HG03457 (cell line): ENCODE measurements around the gene TGFB1.
"Not testable (repeated sequence)": the region's sequence is repeated elsewhere in the genome, so short reads cannot be mapped to it uniquely, and the experiment has no call there.

Experiments used
- ATAC-seq: cut with Tn5 transposase; IDR thresholded peaks from one replicate; pipeline ENCODE4 v1.9.1; 2021; ENCODE audit warnings: moderate number of reproducible peaks; ENCODE audit not compliant: unreplicated experiment

The TGFB1 gene

DNA sequence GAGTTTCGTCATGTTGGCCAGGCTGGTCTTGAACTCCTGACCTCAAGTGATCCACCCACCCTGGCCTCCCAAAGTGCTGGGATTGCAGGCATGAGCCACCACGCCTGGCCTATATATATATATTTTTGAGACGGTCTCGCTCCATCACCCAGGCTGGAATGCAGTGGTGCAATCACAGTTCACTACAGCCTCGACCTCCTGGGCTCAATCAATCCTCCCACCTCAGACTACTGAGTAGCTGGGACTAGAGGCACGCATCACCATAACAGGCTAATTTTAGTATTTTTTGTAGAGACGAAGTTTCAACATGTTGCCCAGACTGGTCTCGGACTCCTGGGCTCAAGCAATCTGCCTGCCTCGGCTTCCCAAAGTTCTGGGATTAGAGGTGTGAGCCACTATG, 6.8 kb downstream of the TGFB1 start:
- not testable (repeated sequence) for ATAC-seq

- ATAC-seq = no peak
Observed at GRCh38 chr19:41344162-41344561, 9.6 kb downstream of the TGFB1 start.

GRCh38 chr19:41341669-41342490, 11.8 kb downstream of the TGFB1 start:
- no peak for ATAC-seq

DNA sequence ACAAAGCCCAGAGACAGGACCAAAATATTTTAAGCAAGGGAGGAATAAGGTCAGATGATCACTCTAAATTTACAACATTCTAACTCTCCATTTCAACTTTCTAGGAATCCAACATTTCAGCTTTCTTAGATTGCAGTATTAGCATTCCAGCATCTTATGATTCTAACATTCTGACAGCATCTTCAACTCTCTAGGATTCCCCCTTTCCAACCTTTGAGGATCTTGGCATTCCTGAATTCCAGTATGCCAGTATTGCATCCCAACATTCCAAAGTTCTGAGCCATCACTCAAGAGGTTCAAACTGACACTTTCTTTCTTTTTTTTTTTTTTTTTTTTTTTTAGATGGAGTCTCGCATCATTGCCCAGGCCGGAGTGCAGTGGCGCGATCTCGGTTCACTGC, 13.8 kb downstream of the TGFB1 start:
- ATAC-seq = no peak

DNA sequence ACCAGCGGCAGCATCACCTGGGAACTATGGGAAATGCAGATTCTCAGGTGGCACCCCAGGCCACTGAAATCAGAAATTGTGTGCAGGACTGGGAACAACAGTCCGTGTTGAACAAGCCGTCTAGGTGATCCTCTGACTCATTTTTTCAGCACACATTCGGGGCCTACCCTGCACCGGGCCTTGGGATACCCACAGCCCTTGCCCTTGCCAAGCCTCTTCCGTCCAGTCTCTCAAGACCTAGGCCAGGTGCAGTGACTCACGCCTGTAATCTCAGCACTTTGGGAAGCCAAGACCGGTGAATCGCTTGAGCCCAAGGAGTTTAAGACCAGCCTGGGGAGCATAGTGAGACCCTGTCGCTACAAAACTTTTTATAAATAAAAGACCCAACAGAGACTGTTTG, 18.3 kb downstream of the TGFB1 start:
- no peak for ATAC-seq

DNA sequence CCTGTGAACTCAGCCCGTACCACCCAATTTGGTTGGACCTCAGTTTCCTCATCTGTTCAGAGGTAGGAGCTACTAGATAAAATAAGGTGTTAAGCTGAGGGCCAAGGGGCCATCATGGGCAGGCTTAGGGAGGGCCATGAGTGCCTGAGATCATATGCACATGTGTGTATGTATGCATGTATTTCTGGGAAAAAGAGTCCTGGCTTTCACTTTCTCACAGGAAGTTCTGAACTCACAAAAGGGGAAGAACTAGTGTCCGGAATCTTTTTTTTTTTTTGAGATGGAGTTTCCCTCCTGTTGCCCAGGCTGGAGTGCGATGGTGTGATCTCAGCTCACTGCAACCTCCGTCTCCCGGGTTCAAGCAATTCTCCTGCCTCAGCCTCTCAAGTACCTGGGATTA, 18.9 kb downstream of the TGFB1 start:
- no peak for ATAC-seq

DNA sequence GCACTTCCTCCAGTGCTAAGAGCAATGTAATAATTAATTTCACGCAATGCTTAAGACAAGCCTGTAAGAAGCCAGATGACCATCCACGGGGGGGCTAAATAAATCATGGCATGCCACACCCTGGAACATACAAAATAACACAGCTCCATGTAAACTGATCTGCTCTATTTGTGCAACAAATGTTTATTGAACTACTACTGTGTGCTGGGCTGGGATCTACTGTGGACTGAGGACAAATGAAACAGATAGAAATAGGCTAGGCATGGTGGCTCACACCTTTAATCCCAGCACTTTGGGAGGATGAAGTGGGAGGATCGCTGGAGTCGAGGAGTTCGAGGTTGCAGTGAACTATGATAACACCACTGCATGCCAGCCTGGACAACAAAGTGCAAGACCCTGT, 21.3 kb downstream of the TGFB1 start:
- no peak for ATAC-seq

DNA sequence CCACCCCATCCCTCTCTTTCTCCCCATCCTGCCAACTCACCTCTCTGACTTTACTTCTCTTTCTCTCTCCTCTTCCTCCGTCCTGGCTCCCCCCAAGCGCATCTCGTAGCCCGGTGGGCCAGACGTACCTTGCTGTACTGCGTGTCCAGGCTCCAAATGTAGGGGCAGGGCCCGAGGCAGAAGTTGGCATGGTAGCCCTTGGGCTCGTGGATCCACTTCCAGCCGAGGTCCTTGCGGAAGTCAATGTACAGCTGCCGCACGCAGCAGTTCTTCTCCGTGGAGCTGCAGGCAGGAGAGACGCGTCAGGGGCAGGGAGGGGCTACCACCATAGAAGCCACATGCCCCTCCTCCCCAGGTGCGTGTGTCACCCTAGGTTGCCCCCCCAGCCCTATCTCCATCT, 21.7 kb downstream of the TGFB1 start:
- no peak for ATAC-seq

DNA sequence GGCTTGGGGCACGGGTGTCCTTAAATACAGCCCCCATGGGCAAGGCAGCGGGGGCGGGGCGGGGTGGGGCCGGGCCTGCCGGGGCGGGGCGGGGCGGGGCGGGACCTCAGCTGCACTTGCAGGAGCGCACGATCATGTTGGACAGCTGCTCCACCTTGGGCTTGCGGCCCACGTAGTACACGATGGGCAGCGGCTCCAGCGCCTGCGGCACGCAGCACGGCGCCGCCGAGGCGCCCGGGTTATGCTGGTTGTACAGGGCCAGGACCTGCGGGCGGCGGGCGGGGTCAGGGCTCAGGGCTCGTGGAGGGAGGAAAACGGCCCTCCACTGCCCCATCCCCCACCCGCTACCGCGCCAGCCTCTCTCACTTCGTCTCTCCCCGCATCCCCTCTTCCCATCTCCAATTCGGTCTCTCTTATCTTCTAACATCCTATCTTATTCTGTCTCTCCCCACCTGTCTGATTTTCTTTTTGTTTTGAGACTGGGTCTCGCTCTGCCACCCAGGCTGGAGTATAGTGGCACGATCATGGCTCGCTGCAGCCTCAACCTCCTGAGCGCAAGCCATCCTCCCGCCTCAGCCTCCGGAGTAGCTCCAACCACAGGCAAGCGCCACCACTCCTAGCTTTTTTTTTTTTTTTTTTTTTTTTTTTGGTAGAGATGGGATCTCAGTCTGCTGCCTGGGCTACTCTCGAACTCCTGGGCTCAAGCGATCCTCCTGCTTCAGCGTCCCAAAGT, 22.6 kb downstream of the TGFB1 start:
- no peak for ATAC-seq

DNA sequence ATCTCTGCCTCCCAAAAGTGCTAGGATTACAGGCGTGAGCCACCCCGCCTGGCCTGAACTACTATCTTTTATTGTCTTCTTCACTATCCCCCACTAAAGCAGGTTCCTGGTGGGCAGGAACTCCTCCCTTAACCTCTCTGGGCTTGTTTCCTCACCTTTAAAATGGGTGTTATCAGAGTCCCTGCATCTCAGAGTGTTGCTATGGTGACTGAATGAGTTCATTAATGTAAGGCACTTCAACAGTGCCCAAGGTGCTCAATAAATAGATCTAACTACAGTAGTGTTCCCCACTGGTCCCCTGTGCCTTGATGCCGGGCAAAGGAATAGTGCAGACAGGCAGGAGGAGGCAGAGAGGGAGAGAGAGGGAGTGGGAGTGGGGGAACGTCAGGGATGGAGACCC, 23.2 kb downstream of the TGFB1 start:
- no peak for ATAC-seq

DNA sequence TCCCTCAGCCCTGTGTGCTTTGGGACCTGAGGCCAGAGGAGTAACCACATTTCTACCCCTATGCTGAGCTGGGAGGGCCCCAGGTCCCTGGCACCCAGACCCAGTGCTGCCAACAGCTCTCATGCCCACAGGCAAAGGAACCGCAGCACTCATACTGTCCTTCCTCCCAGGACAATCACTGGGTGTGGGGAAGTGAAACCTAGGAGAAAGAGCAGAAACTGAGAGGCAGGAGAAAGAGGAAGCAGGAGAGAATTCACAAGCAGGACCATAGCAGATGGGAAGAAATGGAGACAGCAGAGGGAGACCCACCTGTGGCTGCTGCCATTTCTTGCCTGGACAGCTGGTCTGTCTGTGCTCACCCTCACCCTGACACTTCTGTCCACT, 24.9 kb downstream of the TGFB1 start:
- ATAC-seq = no peak

DNA sequence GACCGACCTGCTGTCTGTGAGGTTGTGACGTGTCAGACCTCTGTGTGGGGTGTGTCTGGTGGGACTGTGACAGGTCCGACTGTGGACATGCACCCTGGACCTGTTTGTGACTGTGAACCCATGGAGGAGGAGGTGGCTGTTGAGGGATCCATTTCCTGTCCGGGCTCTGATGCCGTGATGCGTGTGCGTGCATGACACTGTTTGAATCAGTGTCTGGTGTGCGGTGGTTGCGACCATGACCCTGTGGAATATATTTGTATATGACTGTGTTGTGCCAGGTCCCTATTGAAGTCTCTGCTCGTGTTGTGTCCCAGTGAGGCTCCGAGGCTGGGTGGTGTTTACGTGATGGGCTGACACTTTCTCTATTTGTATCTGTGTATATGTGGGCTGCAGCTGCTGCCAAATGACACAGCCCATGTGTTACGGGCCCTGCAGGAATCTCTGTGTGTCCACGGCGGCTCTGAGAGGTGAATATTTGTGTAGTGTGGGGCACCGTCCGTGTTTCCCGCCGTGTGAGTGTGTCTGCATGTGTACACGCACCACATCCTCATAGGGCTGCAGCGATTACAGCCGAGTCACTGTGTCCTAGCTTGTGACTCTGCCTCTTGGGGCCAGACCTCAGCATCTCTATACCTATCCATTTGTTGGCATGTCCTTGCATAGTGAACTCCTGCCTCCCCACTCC, 25.4 kb downstream of the TGFB1 start:
- ATAC-seq = peak; percentile 4

DNA sequence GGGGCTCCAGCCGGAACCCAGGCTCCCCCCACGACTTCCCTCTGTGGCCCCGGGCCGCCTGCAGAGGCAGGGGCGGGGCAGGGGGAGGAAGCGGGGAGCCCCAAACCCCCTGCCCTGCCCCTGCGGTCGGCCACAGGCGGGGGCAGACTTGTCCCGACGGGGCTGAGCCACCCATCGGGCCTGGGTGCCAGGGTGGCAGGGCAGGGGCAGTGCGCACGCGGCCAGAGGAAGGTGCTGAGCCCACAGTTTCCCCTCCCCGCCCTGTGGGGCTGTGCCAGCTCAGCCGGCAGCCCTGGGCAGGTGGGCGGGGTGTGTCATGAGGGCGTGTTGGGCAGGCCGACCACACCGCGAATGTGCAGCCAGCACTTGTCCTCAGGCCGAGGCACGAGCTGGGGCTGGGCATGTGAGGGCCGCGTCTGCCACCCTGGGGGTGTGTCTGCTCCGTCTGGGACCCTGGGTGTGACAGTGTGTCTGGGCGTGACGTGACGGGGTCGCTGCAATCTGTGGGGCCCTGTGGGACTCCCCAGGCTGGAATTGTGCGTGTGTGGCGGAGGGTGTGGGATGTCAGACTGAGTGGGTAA, 26.1 kb downstream of the TGFB1 start:
- ATAC-seq = peak; percentile 34

GRCh38 chr19:41327076-41327575, 26.6 kb downstream of the TGFB1 start:
- ATAC-seq = no peak

GRCh38 chr19:41325947-41326706, 27.6 kb downstream of the TGFB1 start:
- ATAC-seq = no peak

GRCh38 chr19:41325640-41325946, 28.1 kb downstream of the TGFB1 start:
- ATAC-seq = no peak

GRCh38 chr19:41324921-41325639, 28.6 kb downstream of the TGFB1 start:
- ATAC-seq = no peak

GRCh38 chr19:41324231-41324702, 29.5 kb downstream of the TGFB1 start:
- no peak for ATAC-seq

GRCh38 chr19:41323430-41324125, 30.1 kb downstream of the TGFB1 start:
- ATAC-seq = no peak
